ENCODE results near the gene SPTLC2.

GRCh38 chr14:77579780-77580179 lies 36.7 kb downstream of the SPTLC2 start:
- TF ChIP-seq CTCF (IDR thresholded peaks at IDR 0.05; ENCODE audit: low read depth, low read length) (no peak), EZH2phosphoT487 (IDR thresholded peaks at IDR 0.05; ENCODE audit: low read depth) (no peak)

All from OCI-LY3 (cell line).